Measurements from ENCODE around the gene HIF3A.
"Not testable (repeated sequence)": the region's sequence is repeated elsewhere in the genome, so short reads cannot be mapped to it uniquely, and the experiment has no call there.

HIF3A gene

DNA sequence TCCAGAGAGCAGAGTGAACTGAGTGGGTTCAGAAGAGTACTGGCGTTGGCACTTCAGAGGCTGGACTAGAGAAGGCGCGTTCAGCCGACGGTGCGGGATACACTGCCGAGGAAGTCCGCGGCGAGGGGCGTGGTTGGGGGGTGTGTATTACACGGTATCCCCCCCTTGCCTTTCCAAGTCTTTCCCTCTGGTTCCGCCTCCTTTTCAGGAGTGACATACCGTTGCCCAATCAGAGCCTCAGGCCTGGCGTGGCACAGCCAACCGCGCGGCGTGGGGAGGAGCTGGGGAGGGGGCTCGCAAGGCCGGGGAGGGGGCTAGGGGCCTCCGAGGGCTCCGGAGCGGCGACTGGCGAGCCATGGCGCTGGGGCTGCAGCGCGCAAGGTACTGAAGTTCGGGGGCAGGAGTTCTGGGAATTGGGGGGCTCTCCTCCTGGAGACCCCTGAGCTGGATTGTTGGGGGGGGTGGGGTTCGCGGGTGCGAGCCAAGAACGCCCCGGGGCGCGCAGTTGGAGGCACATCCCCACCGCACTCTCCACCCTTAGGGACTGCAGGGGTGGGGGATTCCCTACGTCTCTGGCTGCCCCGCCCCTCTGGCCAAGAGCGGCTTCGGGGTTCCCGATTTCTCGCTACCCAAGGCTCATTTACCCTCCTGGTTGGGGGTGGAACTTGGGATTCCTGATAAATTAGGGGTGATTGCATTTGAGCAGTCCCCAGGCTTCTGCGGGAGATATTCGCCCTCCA lies at the start of gene HIF3A:
Gene HIF3A, plus strand, starts transcription at position 321 of the 740 bp plus-strand sequence. Its CDS starts 35 bp downstream, at position 356.
- no peaks in the 10 kb centered on the region for H3K9me3 ChIP-seq (replicated peaks in 1 of 11)
- H3K36me3 ChIP-seq, result no peaks in the 10 kb centered on the region
- no peak within 1 kb of the TSS for H3K4me3 ChIP-seq
- no peak within 1 kb of the TSS for H3K27ac ChIP-seq
- H3K4me1 ChIP-seq, result peaks cover 12 to 26% (median 20%) of the 10 kb centered on the region in 10 experiments
- no peak within 1 kb of the TSS for H3K4me2 ChIP-seq
- H3K9ac ChIP-seq, result no peak within 1 kb of the TSS
- H3K27me3 ChIP-seq, result no peaks in the 10 kb centered on the region
- no peak for TF ChIP-seq Cebpa-rat (IDR thresholded peaks at IDR 0.05)
- peaks cover 0 to 6% (median 0%) of the 10 kb centered on the region in 11 experiments; a peak in 1 of 22 replicates for H4K20me1 ChIP-seq

GRCh38 chr19:46250076-46250735 lies 46.6 kb upstream of the HIF3A start:
- no peaks in the 10 kb centered on the region for H3K36me3 ChIP-seq
- peak overlapping the region in 1 of 11 experiments; percentile 14; a peak in 2 of 22 replicates for H3K4me2 ChIP-seq
- no peak for TF ChIP-seq Cebpa-rat (IDR thresholded peaks at IDR 0.05)
- H4K20me1 ChIP-seq, result peaks cover 0 to 29% (median 0%) of the 10 kb centered on the region in 11 experiments; a peak in 4 of 22 replicates
- H3K9ac ChIP-seq, result no peak overlapping the region
- peaks cover 0 to 87% (median 0%) of the 10 kb centered on the region in 11 experiments; a peak in 10 of 22 replicates for H3K27me3 ChIP-seq
- no peak overlapping the region for H3K4me3 ChIP-seq
- H3K9me3 ChIP-seq (replicated peaks in 1 of 11), result peaks cover 0 to 9% (median 3%) of the 10 kb centered on the region in 11 experiments; a peak in 17 of 22 replicates
- no peak overlapping the region for H3K27ac ChIP-seq
- H3K4me1 ChIP-seq, result peaks cover 7 to 27% (median 15%) of the 10 kb centered on the region in 10 experiments; a peak in 18 of 20 replicates

GRCh38 chr19:46251416-46251815 lies 45.4 kb upstream of the HIF3A start:
- Histone ChIP-seq H3K9ac (no peak overlapping the region), H3K9me3 (replicated peaks in 1 of 11) (peaks cover 12 to 19% (median 14%) of the 10 kb centered on the region in 11 experiments), H4K20me1 (peaks cover 0 to 21% (median 0%) of the 10 kb centered on the region in 11 experiments; a peak in 4 of 22 replicates), H3K36me3 (no peaks in the 10 kb centered on the region), H3K27me3 (peaks cover 0 to 89% (median 6%) of the 10 kb centered on the region in 11 experiments; a peak in 10 of 22 replicates), H3K4me1 (peaks cover 7 to 31% (median 17%) of the 10 kb centered on the region in 10 experiments; a peak in 18 of 20 replicates), H3K27ac (no peak overlapping the region), H3K4me2 (no peak overlapping the region), H3K4me3 (no peak overlapping the region)
- no peak for TF ChIP-seq Cebpa-rat (IDR thresholded peaks at IDR 0.05)

DNA sequence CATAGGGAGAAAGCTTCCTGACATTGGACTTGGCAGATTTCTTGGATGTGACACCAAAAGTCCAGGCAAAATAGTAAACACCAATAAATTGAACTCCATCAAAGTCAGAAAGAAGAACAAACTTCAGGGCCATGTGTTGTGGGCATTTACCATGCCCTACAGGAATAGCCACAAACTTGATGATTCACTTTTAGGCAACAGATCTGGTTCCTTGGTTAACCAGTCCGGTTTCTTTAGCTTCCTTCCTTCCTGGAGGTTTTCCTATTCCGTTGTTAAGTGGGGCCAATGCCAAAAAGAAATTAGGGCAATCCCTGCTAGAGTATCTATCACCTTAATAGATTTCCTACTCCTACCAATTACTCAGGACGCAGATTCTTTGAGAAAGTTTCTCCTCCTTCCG lies 42.1 kb upstream of the HIF3A start:
- H3K4me2 ChIP-seq, result peak overlapping the region in 10 of 11 experiments; percentile 20 to 60 (median 33); a peak in 20 of 22 replicates
- H4K20me1 ChIP-seq, result peaks cover 0 to 22% (median 0%) of the 10 kb centered on the region in 11 experiments; a peak in 4 of 22 replicates

DNA sequence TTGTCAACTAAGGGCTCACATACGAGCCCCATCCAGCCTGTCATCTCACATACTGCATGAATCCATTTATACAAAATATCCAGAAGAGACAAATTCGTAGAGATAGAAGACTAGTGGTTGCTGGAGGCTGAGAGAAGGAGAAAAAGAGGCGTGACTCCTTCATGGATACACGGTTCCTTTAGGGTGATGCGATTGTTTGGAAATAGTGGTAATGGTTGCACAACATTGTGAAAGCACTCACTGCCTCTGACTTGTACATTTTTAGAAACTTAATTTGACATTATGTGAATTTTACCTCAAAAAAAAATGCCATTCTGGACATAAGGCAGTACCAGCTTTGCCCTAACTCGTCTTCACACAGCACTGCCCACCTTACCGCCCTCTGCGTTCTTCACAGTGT lies 40.0 kb upstream of the HIF3A start:
- Histone ChIP-seq H3K36me3 (no peaks in the 10 kb centered on the region), H3K9me3 (replicated peaks in 1 of 11) (peaks cover 13 to 21% (median 17%) of the 10 kb centered on the region in 11 experiments), H3K9ac (no peak overlapping the region), H3K4me1 (peaks cover 12 to 26% (median 19%) of the 10 kb centered on the region in 10 experiments; a peak in 19 of 20 replicates), H3K4me2 (peak overlapping the region in 5 of 11 experiments; percentile 4 to 24 (median 12); a peak in 5 of 22 replicates), H4K20me1 (peaks cover 0 to 32% (median 0%) of the 10 kb centered on the region in 11 experiments; a peak in 8 of 22 replicates), H3K4me3 (no peak overlapping the region), H3K27ac (no peak overlapping the region), H3K27me3 (peaks cover 0 to 97% (median 27%) of the 10 kb centered on the region in 11 experiments; a peak in 18 of 22 replicates)
- peak in 3 of 11 experiments; percentile 8 to 54 (median 30); a peak in 1 of 22 replicates for TF ChIP-seq Cebpa-rat (IDR thresholded peaks at IDR 0.05)

More for the DNA sequence above, 42.1 kb upstream of the HIF3A start:
- Histone ChIP-seq H3K27ac (peak overlapping the region in 1 of 11 experiments; percentile 21; a peak in 1 of 22 replicates), H3K36me3 (no peaks in the 10 kb centered on the region), H3K4me3 (no peak overlapping the region), H3K27me3 (peaks cover 0 to 97% (median 12%) of the 10 kb centered on the region in 11 experiments; a peak in 11 of 22 replicates), H3K9me3 (replicated peaks in 1 of 11) (peaks cover 13 to 21% (median 17%) of the 10 kb centered on the region in 11 experiments), H3K9ac (no peak overlapping the region), H3K4me1 (peaks cover 12 to 31% (median 21%) of the 10 kb centered on the region in 10 experiments; a peak in 19 of 20 replicates)
- TF ChIP-seq Cebpa-rat (IDR thresholded peaks at IDR 0.05), result no peak

- H3K9me3 ChIP-seq (replicated peaks in 1 of 11); H3K9ac ChIP-seq; H3K4me2 ChIP-seq; H3K36me3 ChIP-seq; H3K27ac ChIP-seq; H3K4me3 ChIP-seq: not testable (repeated sequence)
- Histone ChIP-seq H4K20me1 (peaks cover 0 to 66% (median 6%) of the 10 kb centered on the region in 11 experiments; a peak in 11 of 22 replicates), H3K27me3 (peaks cover 0 to 98% (median 22%) of the 10 kb centered on the region in 11 experiments; a peak in 18 of 22 replicates), H3K4me1 (peaks cover 13 to 25% (median 18%) of the 10 kb centered on the region in 10 experiments)
These were observed 35.3 kb upstream of the HIF3A start for GRCh38 chr19:46261501-46261900.

DNA sequence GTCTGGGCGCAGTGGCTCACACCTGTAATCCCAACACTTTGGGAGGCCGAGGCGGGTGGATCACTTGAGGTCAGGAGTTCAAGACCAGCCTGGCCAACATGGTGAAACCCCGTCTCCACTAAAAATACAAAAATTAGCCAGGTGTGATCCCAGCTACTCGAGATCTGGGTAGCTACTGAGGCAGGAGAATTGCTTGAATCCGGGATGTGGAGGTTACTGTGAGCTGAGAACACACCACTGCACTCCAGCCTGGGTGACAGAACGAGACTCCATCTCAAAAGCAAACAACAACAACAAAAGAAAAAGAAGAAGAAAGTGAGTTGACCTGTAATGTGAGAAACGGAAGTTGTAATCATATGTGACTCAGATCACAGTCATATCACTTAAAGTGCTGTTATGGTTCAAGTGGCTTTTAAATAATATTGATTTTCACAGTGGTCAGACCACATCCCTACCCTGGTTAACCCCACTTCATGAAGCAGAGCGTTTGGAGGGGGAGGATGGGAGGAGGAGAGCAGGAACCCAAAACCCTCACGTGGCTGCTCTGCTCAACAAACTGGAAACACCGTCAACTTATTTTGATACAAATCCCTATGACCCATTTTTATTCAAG lies 34.1 kb upstream of the HIF3A start:
- Histone ChIP-seq H4K20me1 (peaks cover 0 to 64% (median 6%) of the 10 kb centered on the region in 11 experiments; a peak in 11 of 22 replicates), H3K27me3 (peaks cover 0 to 98% (median 22%) of the 10 kb centered on the region in 11 experiments; a peak in 18 of 22 replicates), H3K9ac (0 out of 22 replicates have a peak overlapping the region, but pooled peaks of 1 of the 11 experiments have one; percentile 21), H3K4me2 (peak overlapping the region; percentile 57 to 81 (median 69)), H3K4me1 (peaks cover 11 to 23% (median 15%) of the 10 kb centered on the region in 10 experiments)
- H3K27ac ChIP-seq; H3K36me3 ChIP-seq; H3K4me3 ChIP-seq; H3K9me3 ChIP-seq (replicated peaks in 1 of 11): not testable (repeated sequence)

- not testable (repeated sequence) for H3K9me3 ChIP-seq (replicated peaks in 1 of 11); H3K36me3 ChIP-seq; H3K9ac ChIP-seq; H3K27ac ChIP-seq; H3K4me2 ChIP-seq; H3K4me3 ChIP-seq
- H4K20me1 ChIP-seq, result peaks cover 0 to 57% (median 6%) of the 10 kb centered on the region in 11 experiments; a peak in 11 of 22 replicates
- 0 out of 22 replicates have a peak, but pooled peaks of 1 of the 11 experiments have one; percentile 41 for TF ChIP-seq Cebpa-rat (IDR thresholded peaks at IDR 0.05)
- H3K27me3 ChIP-seq, result peaks cover 0 to 98% (median 20%) of the 10 kb centered on the region in 11 experiments; a peak in 18 of 22 replicates
- peaks cover 11 to 27% (median 15%) of the 10 kb centered on the region in 10 experiments for H3K4me1 ChIP-seq
These were observed 32.0 kb upstream of the HIF3A start for GRCh38 chr19:46264801-46265200.
